Chondrocyte (in vitro differentiated cells): ENCODE data around the gene SSH2. TPM values are rescaled to one million over a fixed set of nuclear protein-coding genes. Genes with fewer than 3 reads are reported as not detected.

Source experiments
- DNase-seq: peaks from one replicate; pipeline ENCODE4 v3.0.0; 2021; ENCODE audit warnings: mixed read lengths, low spot score
- H3K27ac Mint-ChIP-seq: one replicate; pipeline ENCODE4 v1.8.0; 2021; ENCODE audit warnings: mild to moderate bottlenecking, moderate library complexity, mixed read lengths; ENCODE audit not compliant: unreplicated experiment
- H3K27me3 Mint-ChIP-seq: 2 replicates; pipeline ENCODE4 v1.8.0; 2021; ENCODE audit warnings: low read depth, mixed read lengths
- H3K36me3 Mint-ChIP-seq: 2 replicates; pipeline ENCODE4 v1.8.0; 2021; ENCODE audit warnings: low read depth, mixed read lengths
- H3K4me1 Mint-ChIP-seq: 2 replicates; pipeline ENCODE4 v1.8.0; 2021; ENCODE audit warnings: low read depth, mild to moderate bottlenecking, mixed read lengths
- H3K4me3 Mint-ChIP-seq: one replicate; pipeline ENCODE4 v1.8.0; 2021; ENCODE audit warnings: mild to moderate bottlenecking, moderate library complexity, mixed read lengths; ENCODE audit not compliant: unreplicated experiment
- H3K9me3 Mint-ChIP-seq: 2 replicates; pipeline ENCODE4 v1.8.0; 2021; ENCODE audit warnings: low read depth, mixed read lengths
- CTCF ChIP-seq: fragments of 200-600 bp; sonication (generic); IDR thresholded peaks from 2 replicates; pipeline ENCODE4 v1.5.0; 2021; ENCODE audit warnings: antibody characterized with exemption, mild to moderate bottlenecking, moderate library complexity
- total RNA-seq: library from RNA; stranded (reverse); gene quantifications from 3 replicates; pipeline ENCODE4 v1.2.1, GENCODE V29; 2021

Gene SSH2
- total RNA-seq, 1 donor from 2014 or later = 14.1 TPM

- Mint-ChIP-seq H3K27me3 (no peaks in the 10 kb centered on the region), H3K27ac (no peak overlapping the region), H3K4me3 (no peak overlapping the region), H3K4me1 (peaks cover 16% of the 10 kb centered on the region), H3K36me3 (no peaks in the 10 kb centered on the region), H3K9me3 (no peaks in the 10 kb centered on the region)
- no peak for DNase-seq
- TF ChIP-seq CTCF = no peak
These were observed 81.3 kb downstream of the SSH2 start for GRCh38 chr17:29848737-29849136.

DNA sequence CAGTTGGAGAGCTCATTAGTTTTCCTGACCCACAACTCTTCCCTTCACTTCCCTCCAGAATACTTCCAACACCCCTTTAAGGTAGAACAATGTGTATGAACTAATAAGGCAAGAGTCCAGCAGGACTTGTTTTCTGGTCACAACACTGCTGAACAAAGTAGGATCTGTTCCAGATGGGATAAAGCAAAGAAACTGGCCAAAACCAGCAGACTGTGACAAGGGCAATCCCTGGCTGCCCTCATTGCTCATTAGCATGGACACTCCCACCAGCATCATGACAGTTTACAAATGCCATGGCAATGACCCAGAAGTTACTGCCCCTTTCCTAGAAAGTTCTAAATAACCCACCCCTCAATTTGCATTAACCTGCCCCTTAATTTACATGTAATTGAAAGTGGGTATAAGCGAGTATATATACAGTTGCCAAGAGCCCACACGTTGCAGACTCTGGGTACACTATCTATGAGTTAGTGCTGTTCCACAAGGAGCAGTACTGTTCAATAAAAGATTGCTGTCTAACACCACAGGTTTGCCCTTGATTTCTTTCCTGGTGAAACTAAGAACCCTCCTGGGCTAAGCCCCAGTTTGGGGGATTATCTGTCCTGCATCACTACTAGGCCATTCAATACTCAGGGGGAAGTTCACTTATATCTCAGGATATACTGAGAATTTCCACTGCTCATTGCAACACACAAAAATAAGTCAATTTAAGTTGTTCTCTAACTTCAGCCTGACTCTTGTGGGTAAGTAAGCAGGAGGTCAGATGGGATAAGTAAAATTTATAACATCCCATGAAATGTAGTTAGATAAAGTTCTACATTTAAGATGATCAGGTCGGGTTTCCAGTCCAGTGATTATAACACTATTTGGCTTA lies 82.3 kb downstream of the SSH2 start:
- no peak for DNase-seq
- H3K27me3 Mint-ChIP-seq = no peaks in the 10 kb centered on the region
- H3K4me3 Mint-ChIP-seq = no peak overlapping the region
- no peaks in the 10 kb centered on the region for H3K36me3 Mint-ChIP-seq
- TF ChIP-seq CTCF = no peak
- H3K9me3 Mint-ChIP-seq = no peaks in the 10 kb centered on the region
- no peak overlapping the region for H3K27ac Mint-ChIP-seq
- peaks cover 16% of the 10 kb centered on the region for H3K4me1 Mint-ChIP-seq

DNA sequence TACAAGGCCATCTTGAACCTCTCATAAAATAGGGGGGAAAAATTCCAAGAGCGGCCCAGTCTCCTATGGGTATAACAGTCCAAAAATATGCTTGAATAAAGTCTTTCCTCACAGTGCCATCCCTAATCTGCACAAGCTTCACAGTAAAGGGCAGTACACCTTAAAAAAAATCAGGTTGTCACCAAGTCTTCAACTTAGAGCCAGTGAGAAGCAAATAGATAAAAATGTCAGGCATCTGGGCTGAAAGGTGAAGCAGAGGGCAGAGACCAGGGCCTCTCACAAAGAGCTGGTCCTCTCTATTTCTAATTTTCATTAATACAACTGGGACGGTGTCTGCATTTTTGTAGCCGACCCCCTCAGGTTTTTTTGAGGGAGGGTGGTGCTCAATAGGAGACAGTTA lies 82.9 kb downstream of the SSH2 start:
- H3K27me3 Mint-ChIP-seq = no peaks in the 10 kb centered on the region
- peaks cover 16% of the 10 kb centered on the region for H3K4me1 Mint-ChIP-seq
- TF ChIP-seq CTCF = no peak
- no peak overlapping the region for H3K4me3 Mint-ChIP-seq
- no peaks in the 10 kb centered on the region for H3K9me3 Mint-ChIP-seq
- no peaks in the 10 kb centered on the region for H3K36me3 Mint-ChIP-seq
- DNase-seq = no peak
- H3K27ac Mint-ChIP-seq = no peak overlapping the region

GRCh38 chr17:29846298-29846697 lies 83.7 kb downstream of the SSH2 start:
- Mint-ChIP-seq H3K27ac (no peak overlapping the region), H3K9me3 (no peaks in the 10 kb centered on the region), H3K4me1 (peaks cover 16% of the 10 kb centered on the region), H3K4me3 (no peak overlapping the region), H3K27me3 (no peaks in the 10 kb centered on the region), H3K36me3 (no peaks in the 10 kb centered on the region)
- no peak for TF ChIP-seq CTCF
- DNase-seq = no peak

- no peaks in the 10 kb centered on the region for H3K9me3 Mint-ChIP-seq
- no peak overlapping the region for H3K27ac Mint-ChIP-seq
- no peaks in the 10 kb centered on the region for H3K27me3 Mint-ChIP-seq
- no peak overlapping the region for H3K4me3 Mint-ChIP-seq
- H3K4me1 Mint-ChIP-seq = peaks cover 9% of the 10 kb centered on the region
- no peaks in the 10 kb centered on the region for H3K36me3 Mint-ChIP-seq
- DNase-seq = no peak
- TF ChIP-seq CTCF = peak; percentile 46
These were observed 85.5 kb downstream of the SSH2 start for GRCh38 chr17:29844339-29845048.
